ENCODE measurements around the gene OR7A5. TPM values are rescaled to one million over a fixed set of nuclear protein-coding genes. Genes with fewer than 3 reads are reported as not detected.

Gene OR7A5
- not detected in 3 replicates for total RNA-seq
- long read RNA-seq = 0 reads

- Mint-ChIP-seq H3K4me1 (ENCODE audit: low read depth) (no peaks in the 10 kb centered on the region), H3K9me3 (ENCODE audit: low read depth) (peaks cover 4% of the 10 kb centered on the region), H3K27me3 (ENCODE audit: low read depth) (no peaks in the 10 kb centered on the region), H3K4me3 (ENCODE audit: unreplicated experiment) (no peak within 1 kb of the TSS), H3K36me3 (ENCODE audit: low read depth) (no peaks in the 10 kb centered on the region), H3K27ac (ENCODE audit: unreplicated experiment) (no peak within 1 kb of the TSS)
- TF ChIP-seq CTCF (IDR thresholded peaks at IDR 0.05) = no peak
- DNase-seq (ENCODE audit: low spot score) = no peak
These were observed at the start of gene OR7A5, which contains the start of gene OR7C1 for GRCh38 chr19:14835011-14835410. Gene OR7A5 (minus strand): TSS chr19:14835185. CDS start chr19:14828241, 6,944 bp downstream. Gene OR7C1 (minus strand): TSS chr19:14835185. CDS start chr19:14800136, 35,049 bp downstream.

- no peaks in the 10 kb centered on the region for H3K36me3 Mint-ChIP-seq (ENCODE audit: low read depth)
- H3K9me3 Mint-ChIP-seq (ENCODE audit: low read depth) = peaks cover 4% of the 10 kb centered on the region
- no peak overlapping the region for H3K4me3 Mint-ChIP-seq (ENCODE audit: unreplicated experiment)
- no peak for DNase-seq (ENCODE audit: low spot score)
- peak; percentile 75 for TF ChIP-seq CTCF (IDR thresholded peaks at IDR 0.05)
- H3K27ac Mint-ChIP-seq (ENCODE audit: unreplicated experiment) = no peak overlapping the region
- H3K27me3 Mint-ChIP-seq (ENCODE audit: low read depth) = peaks cover 7% of the 10 kb centered on the region
- H3K4me1 Mint-ChIP-seq (ENCODE audit: low read depth) = no peaks in the 10 kb centered on the region
These were observed 36.7 kb upstream of the OR7A5 start for GRCh38 chr19:14871619-14872230.

GRCh38 chr19:14868497-14868896 lies 33.5 kb upstream of the OR7A5 start:
- Mint-ChIP-seq H3K4me3 (ENCODE audit: unreplicated experiment) (no peak overlapping the region), H3K9me3 (ENCODE audit: low read depth) (peaks cover 4% of the 10 kb centered on the region), H3K4me1 (ENCODE audit: low read depth) (no peaks in the 10 kb centered on the region), H3K27me3 (ENCODE audit: low read depth) (peaks cover 12% of the 10 kb centered on the region), H3K27ac (ENCODE audit: unreplicated experiment) (no peak overlapping the region), H3K36me3 (ENCODE audit: low read depth) (no peaks in the 10 kb centered on the region)
- DNase-seq (ENCODE audit: low spot score) = no peak
- TF ChIP-seq CTCF (IDR thresholded peaks at IDR 0.05) = no peak

GRCh38 chr19:14848822-14849221 lies 13.8 kb upstream of the OR7A5 start, which contains the start of gene OR7A10:
Gene OR7A10 (minus strand): TSS chr19:14848922. CDS start chr19:14841877, 7,045 bp downstream.
- Mint-ChIP-seq H3K27ac (ENCODE audit: unreplicated experiment) (no peak within 1 kb of the TSS), H3K4me1 (ENCODE audit: low read depth) (no peaks in the 10 kb centered on the region)

GRCh38 chr19:14843578-14843977 lies 8.6 kb upstream of the OR7A5 start:
- Mint-ChIP-seq H3K36me3 (ENCODE audit: low read depth) (no peaks in the 10 kb centered on the region), H3K4me1 (ENCODE audit: low read depth) (no peaks in the 10 kb centered on the region), H3K27ac (ENCODE audit: unreplicated experiment) (no peak overlapping the region), H3K9me3 (ENCODE audit: low read depth) (peaks cover 7% of the 10 kb centered on the region), H3K4me3 (ENCODE audit: unreplicated experiment) (no peak overlapping the region), H3K27me3 (ENCODE audit: low read depth) (peaks cover 2% of the 10 kb centered on the region)
- TF ChIP-seq CTCF (IDR thresholded peaks at IDR 0.05) = no peak
- no peak for DNase-seq (ENCODE audit: low spot score)

More at GRCh38 chr19:14848822-14849221, 13.8 kb upstream of the OR7A5 start, which contains the start of gene OR7A10:
- TF ChIP-seq CTCF (IDR thresholded peaks at IDR 0.05) = no peak
- DNase-seq (ENCODE audit: low spot score) = no peak
- no peak within 1 kb of the TSS for H3K4me3 Mint-ChIP-seq (ENCODE audit: unreplicated experiment)
- H3K27me3 Mint-ChIP-seq (ENCODE audit: low read depth) = peaks cover 10% of the 10 kb centered on the region
- no peaks in the 10 kb centered on the region for H3K36me3 Mint-ChIP-seq (ENCODE audit: low read depth)
- no peaks in the 10 kb centered on the region for H3K9me3 Mint-ChIP-seq (ENCODE audit: low read depth)

Measured in chondrocyte (in vitro differentiated cells).